SK-N-SH (cell line): ENCODE data around the gene ITGA1. TPM values are rescaled to one million over a fixed set of nuclear protein-coding genes. Genes with fewer than 3 reads are reported as not detected.

Experiments
- CTCF ChIA-PET: fragments of 300-600, 350-600 bp; formaldehyde crosslinking; extraction: SDS; loops from one replicate; lab custom pipeline; 2021; lab: Yijun Ruan, JAX
- POLR2A ChIA-PET: fragments of 350-600 bp; sonication (Branson Sonifier 250); formaldehyde crosslinking; extraction: SDS; loops from one replicate; lab custom pipeline; 2020; ENCODE audit warnings: antibody characterized with exemption, inconsistent platforms; lab: Yijun Ruan, JAX
- DNase-seq: peaks from one replicate; pipeline ENCODE4 v3.0.0; 2012
- H2AFZ ChIP-seq: fragments of 200-600 bp; sonication (generic); 2 replicates; pipeline ENCODE4 v1.8.1; 2016; ENCODE audit warnings: antibody characterized with exemption, mild to moderate bottlenecking, low read depth
- H3F3A ChIP-seq: fragments of 200-600 bp; sonication (generic); replicated peaks from 2 replicates; pipeline ENCODE3; 2016; ENCODE audit warnings: antibody characterized with exemption, mild to moderate bottlenecking; ENCODE audit not compliant: insufficient read depth
- H3K27ac ChIP-seq, 2 experiments: fragments of 200-500 bp in 1 of 2; fragments of 200-600 bp in 1 of 2; sonication (Bioruptor generic) in 1 of 2; sonication (generic), shearing (Covaris generic) in 1 of 2; 2 replicates each; pipeline versions ENCODE4 v1.5.1 to v1.6.1; 2014 to 2016; ENCODE audit warnings: low read depth in 2 of 2, inconsistent platforms in 1 of 2, low read length in 1 of 2, mild to moderate bottlenecking in 1 of 2, mixed read lengths in 1 of 2
- H3K27me3 ChIP-seq: fragments of 200-600 bp; sonication (generic), shearing (Covaris generic); 2 replicates; pipeline ENCODE4 v1.6.1; 2016; ENCODE audit warnings: mixed run types; ENCODE audit not compliant: insufficient read depth
- H3K36me3 ChIP-seq, 2 experiments: fragments of 200-500 bp in 1 of 2; fragments of 200-600 bp in 1 of 2; sonication (Bioruptor generic) in 1 of 2; sonication (generic) in 1 of 2; replicated peaks in 1 of 2; 2 replicates each; pipeline versions ENCODE3 to v1.5.1; 2014 to 2016; ENCODE audit warnings: low read length in 1 of 2, mild to moderate bottlenecking in 1 of 2; ENCODE audit not compliant: insufficient read depth in 2 of 2, control insufficient read depth in 1 of 2
- H3K4me1 ChIP-seq, 2 experiments: fragments of 200-500 bp in 1 of 2; fragments of 200-600 bp in 1 of 2; sonication (Bioruptor generic) in 1 of 2; sonication (generic), shearing (Covaris generic) in 1 of 2; 2 replicates each; pipeline versions ENCODE4 v1.5.1 to v1.6.1; 2014 to 2016; ENCODE audit warnings: low read depth in 1 of 2, low read length in 1 of 2, mixed run types in 1 of 2; ENCODE audit not compliant: insufficient read depth in 2 of 2, control insufficient read depth in 1 of 2
- H3K4me2 ChIP-seq: fragments of 200-600 bp; sonication (generic), shearing (Covaris generic); 2 replicates; pipeline ENCODE4 v1.6.1; 2017; ENCODE audit warnings: mixed run types
- H3K4me3 ChIP-seq, 2 experiments: fragments of 200-500 bp in 1 of 2; fragments of 200-600 bp in 1 of 2; sonication (Bioruptor generic) in 1 of 2; sonication (generic), shearing (Covaris generic) in 1 of 2; 2 replicates each; pipeline versions ENCODE4 v1.5.1 to v1.8.1; 2014 to 2016; ENCODE audit warnings: low read depth in 2 of 2, inconsistent platforms in 1 of 2, low read length in 1 of 2, mild to moderate bottlenecking in 1 of 2, mixed read lengths in 1 of 2, moderate library complexity in 1 of 2
- H3K79me2 ChIP-seq: fragments of 200-600 bp; sonication (generic); 2 replicates; pipeline ENCODE4 v1.8.1; 2017; ENCODE audit warnings: mild to moderate bottlenecking; ENCODE audit not compliant: insufficient read depth
- H3K9ac ChIP-seq: fragments of 200-600 bp; sonication (generic); 2 replicates; pipeline ENCODE4 v1.6.1; 2017; ENCODE audit warnings: mixed run types
- H3K9me2 ChIP-seq: fragments of 200-600 bp; sonication (generic); 2 replicates; pipeline ENCODE4 v1.6.1; 2017; ENCODE audit warnings: mixed run types
- H3K9me3 ChIP-seq: fragments of 200-600 bp; sonication (generic); 2 replicates; pipeline ENCODE4 v1.6.1; 2017; ENCODE audit warnings: mixed run types, mild to moderate bottlenecking, moderate library complexity
- H4K20me1 ChIP-seq: fragments of 200-600 bp; sonication (generic); 2 replicates; pipeline ENCODE4 v1.6.1; 2017; ENCODE audit warnings: mild to moderate bottlenecking, mixed run types; ENCODE audit not compliant: insufficient read depth
- CHD2 ChIP-seq: fragments of 150-350 bp; IDR thresholded peaks from 2 replicates; pipeline ENCODE4 v1.6.1; 2018; ENCODE audit warnings: low read length; ENCODE audit not compliant: partially characterized antibody
- EP300 ChIP-seq, 2 experiments: IDR thresholded peaks; 2 replicates each; pipeline versions ENCODE4 v1.4.0 to v1.6.1; 2012; ENCODE audit warnings: borderline replicate concordance in 1 of 2, low read depth in 1 of 2, low read length in 1 of 2
- FOSL2 ChIP-seq: IDR thresholded peaks from 2 replicates; pipeline ENCODE4 v1.4.0; 2012; ENCODE audit warnings: low read depth, mild to moderate bottlenecking, moderate library complexity, borderline replicate concordance
- FOXJ3 ChIP-seq: sonication (generic); formaldehyde crosslinking; IDR thresholded peaks from 2 replicates; pipeline ENCODE4 v1.5.1; 2020; ENCODE audit warnings: mild to moderate bottlenecking, missing genetic modification reagents
- GABPA ChIP-seq: IDR thresholded peaks from 2 replicates; pipeline ENCODE4 v1.4.0; 2012; ENCODE audit warnings: low read depth, mild to moderate bottlenecking
- GATA2 ChIP-seq: sonication (generic); formaldehyde crosslinking; IDR thresholded peaks from 2 replicates; pipeline ENCODE4 v1.5.0; 2020; ENCODE audit warnings: mild to moderate bottlenecking, missing genetic modification reagents
- NFIC ChIP-seq: IDR thresholded peaks from 2 replicates; pipeline ENCODE4 v1.4.0; 2012; ENCODE audit warnings: borderline replicate concordance
- NRF1 ChIP-seq: IDR thresholded peaks from 2 replicates; pipeline ENCODE4 v1.6.1; 2012; ENCODE audit warnings: low read depth, mild to moderate bottlenecking, low read length
- POLR2AphosphoS5 ChIP-seq: IDR thresholded peaks from 2 replicates; pipeline ENCODE4 v1.6.1; 2012; ENCODE audit warnings: low read depth, low read length
- RAD21 ChIP-seq: IDR thresholded peaks from 2 replicates; pipeline ENCODE4 v1.6.1; 2012; ENCODE audit warnings: mild to moderate bottlenecking, low read length
- RCOR1 ChIP-seq: fragments of 150-350 bp; IDR thresholded peaks from 2 replicates; pipeline ENCODE4 v1.6.1; 2017; ENCODE audit warnings: antibody characterized with exemption, low read length
- RXRA ChIP-seq: IDR thresholded peaks from 2 replicates; pipeline ENCODE4 v1.4.0; 2012; ENCODE audit warnings: low read depth, mild to moderate bottlenecking, borderline replicate concordance
- SIN3A ChIP-seq: IDR thresholded peaks from 2 replicates; pipeline ENCODE4 v1.6.1; 2012; ENCODE audit warnings: low read depth, mild to moderate bottlenecking, low read length, moderate library complexity, borderline replicate concordance
- SMC3 ChIP-seq: IDR thresholded peaks from 2 replicates; pipeline ENCODE4 v1.6.1; 2012; ENCODE audit warnings: low read depth, low read length, improper control_type of control experiment
- TAF1 ChIP-seq: IDR thresholded peaks from 2 replicates; pipeline ENCODE4 v1.6.1; 2012; ENCODE audit warnings: low read depth, mild to moderate bottlenecking, low read length, moderate library complexity, borderline replicate concordance
- TCF12 ChIP-seq: IDR thresholded peaks from 2 replicates; pipeline ENCODE4 v1.4.0; 2012
- USF2 ChIP-seq: fragments of 150-350 bp; IDR thresholded peaks from 2 replicates; pipeline ENCODE4 v1.6.1; 2017; ENCODE audit warnings: antibody characterized with exemption, low read length, low read depth, borderline replicate concordance
- ZBTB33 ChIP-seq: IDR thresholded peaks from 2 replicates; pipeline ENCODE4 v1.4.0; 2012; ENCODE audit warnings: low read depth, borderline replicate concordance
- WGBS: methylation state at CpG from one replicate; pipeline ENCODE4 v1.1.6; 2017; ENCODE audit warnings: low lambda C conversion rate; 5-methylcytosine and 5-hydroxymethylcytosine counted together
- polyA plus RNA-seq, 3 experiments: library from polyadenylated mRNA; depleted of rRNA; stranded (reverse); fragments of >200 nt; gene quantifications; 2 replicates each; pipeline ENCODE4 v1.2.3, GENCODE V29; 2012
- TF ChIP-seq, protein P1 (sequence below): fragments of 200-600 bp; sonication (generic); IDR thresholded peaks from 2 replicates; pipeline ENCODE4 v1.6.1; 2017; ENCODE audit warnings: antibody characterized with exemption, mild to moderate bottlenecking, moderate library complexity
- TF ChIP-seq, protein P2 (sequence below): IDR thresholded peaks from 2 replicates; pipeline ENCODE4; 2012

The ITGA1 gene
- polyA plus RNA-seq, 1 of the 3 experiments (the other 2 are of a cell fraction): 7.7 TPM

DNA sequence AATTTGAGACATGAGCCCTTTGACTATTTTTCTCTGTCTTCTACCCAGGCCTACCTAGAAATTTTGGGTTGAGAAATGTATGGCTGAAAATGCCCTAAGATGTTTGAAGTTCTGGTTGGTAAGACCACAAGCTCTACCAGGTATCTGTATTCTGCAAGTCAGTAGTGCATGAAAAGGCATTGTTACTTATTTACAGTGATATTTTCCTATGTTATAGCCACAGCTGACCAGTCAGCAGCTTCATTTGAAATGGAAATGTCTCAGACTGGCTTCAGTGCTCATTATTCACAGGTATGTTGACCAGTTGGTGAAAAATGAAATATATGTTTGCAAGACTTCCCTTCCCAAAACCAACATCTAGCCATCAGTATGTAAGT is 109.5 kb downstream of the ITGA1 start (continued):
- TF ChIP-seq EP300 (IDR thresholded peaks at IDR 0.05; ENCODE audit: borderline replicate concordance in 1 of 2, low read depth in 1 of 2, low read length in 1 of 2) (no peak), CHD2 (no peak), SIN3A (no peak)
- TF ChIP-seq, all 33 proteins: peak for 0

DNA sequence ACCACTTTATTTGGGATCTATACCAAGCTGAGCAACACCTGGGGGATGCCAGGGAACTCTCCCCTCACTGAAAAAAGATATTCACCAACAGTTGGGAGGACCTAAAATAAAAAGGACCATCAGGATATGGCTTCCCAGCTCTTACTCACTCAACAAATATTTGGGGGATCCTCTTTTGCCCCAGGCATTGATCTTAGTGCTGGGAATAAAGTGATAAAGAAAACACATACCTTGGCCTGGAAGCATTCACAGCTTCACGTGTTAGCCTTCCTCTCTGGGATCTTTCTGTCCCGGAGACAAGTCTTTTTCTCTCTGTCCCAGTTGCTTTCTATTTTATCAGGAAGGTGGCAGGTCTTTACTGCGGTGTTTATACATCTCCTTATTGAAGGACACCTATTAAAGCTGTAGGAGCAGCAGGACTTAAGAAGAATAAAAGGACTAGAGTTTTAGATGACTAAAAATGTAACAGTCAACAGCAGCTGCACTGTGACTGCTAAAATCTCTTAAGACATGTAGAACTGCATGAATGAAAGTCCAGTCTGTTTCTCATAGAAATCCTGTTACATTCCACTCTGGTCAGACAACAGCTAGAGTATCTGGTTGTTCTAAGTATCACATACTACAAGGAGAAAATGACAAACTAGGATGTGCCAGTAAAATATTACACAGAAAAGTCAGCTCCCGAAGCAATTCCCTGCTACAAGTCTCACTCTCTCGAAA is 111.4 kb downstream of the ITGA1 start:
- H3K36me3 ChIP-seq: peaks cover 5 to 25% of the 10 kb centered on the region in 2 experiments
- H4K20me1 ChIP-seq: no peaks in the 10 kb centered on the region
- DNase-seq: no peak
- H3K4me3 ChIP-seq: no peak overlapping the region
- no peak overlapping the region for H2AFZ ChIP-seq
- POLR2A ChIA-PET: no interaction called here
- H3K27ac ChIP-seq: no peak overlapping the region; a peak in 1 of 4 replicates
- CTCF ChIA-PET: interaction anchor here (1.2 to 1.4 kb wide), 2 partner anchors 9 to 16 kb away, joined by 3 to 4 read pairs; no protein-coding TSS in a partner anchor
- 67% methylated on average over 5 of the region's 5 CpGs for WGBS
- no peaks in the 10 kb centered on the region; the same call in 1 of the 2 replicates for H3K79me2 ChIP-seq
- no peaks in the 10 kb centered on the region for H3K9me2 ChIP-seq
- no peak overlapping the region for H3K4me2 ChIP-seq
- TF ChIP-seq FOSL2 (no peak), SIN3A (no peak), NRF1 (no peak), USF2 (no peak), GABPA (no peak), CHD2 (no peak), NFIC (no peak), GATA2 (CRISPR knock-in tag) (no peak), POLR2AphosphoS5 (no peak), SMC3 (no peak), EP300 (IDR thresholded peaks at IDR 0.05; ENCODE audit: borderline replicate concordance in 1 of 2, low read depth in 1 of 2, low read length in 1 of 2) (no peak), RAD21 (no peak), TAF1 (no peak), RCOR1 (no peak), ZBTB33 (no peak), TCF12 (no peak), FOXJ3 (no peak), RXRA (no peak)
- TF ChIP-seq, protein P1, sequence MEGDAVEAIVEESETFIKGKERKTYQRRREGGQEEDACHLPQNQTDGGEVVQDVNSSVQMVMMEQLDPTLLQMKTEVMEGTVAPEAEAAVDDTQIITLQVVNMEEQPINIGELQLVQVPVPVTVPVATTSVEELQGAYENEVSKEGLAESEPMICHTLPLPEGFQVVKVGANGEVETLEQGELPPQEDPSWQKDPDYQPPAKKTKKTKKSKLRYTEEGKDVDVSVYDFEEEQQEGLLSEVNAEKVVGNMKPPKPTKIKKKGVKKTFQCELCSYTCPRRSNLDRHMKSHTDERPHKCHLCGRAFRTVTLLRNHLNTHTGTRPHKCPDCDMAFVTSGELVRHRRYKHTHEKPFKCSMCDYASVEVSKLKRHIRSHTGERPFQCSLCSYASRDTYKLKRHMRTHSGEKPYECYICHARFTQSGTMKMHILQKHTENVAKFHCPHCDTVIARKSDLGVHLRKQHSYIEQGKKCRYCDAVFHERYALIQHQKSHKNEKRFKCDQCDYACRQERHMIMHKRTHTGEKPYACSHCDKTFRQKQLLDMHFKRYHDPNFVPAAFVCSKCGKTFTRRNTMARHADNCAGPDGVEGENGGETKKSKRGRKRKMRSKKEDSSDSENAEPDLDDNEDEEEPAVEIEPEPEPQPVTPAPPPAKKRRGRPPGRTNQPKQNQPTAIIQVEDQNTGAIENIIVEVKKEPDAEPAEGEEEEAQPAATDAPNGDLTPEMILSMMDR: no peak
- TF ChIP-seq, protein P2, sequence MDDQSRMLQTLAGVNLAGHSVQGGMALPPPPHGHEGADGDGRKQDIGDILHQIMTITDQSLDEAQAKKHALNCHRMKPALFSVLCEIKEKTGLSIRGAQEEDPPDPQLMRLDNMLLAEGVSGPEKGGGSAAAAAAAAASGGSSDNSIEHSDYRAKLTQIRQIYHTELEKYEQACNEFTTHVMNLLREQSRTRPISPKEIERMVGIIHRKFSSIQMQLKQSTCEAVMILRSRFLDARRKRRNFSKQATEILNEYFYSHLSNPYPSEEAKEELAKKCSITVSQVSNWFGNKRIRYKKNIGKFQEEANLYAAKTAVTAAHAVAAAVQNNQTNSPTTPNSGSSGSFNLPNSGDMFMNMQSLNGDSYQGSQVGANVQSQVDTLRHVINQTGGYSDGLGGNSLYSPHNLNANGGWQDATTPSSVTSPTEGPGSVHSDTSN: no peak
- peaks cover 7% of the 10 kb centered on the region for H3F3A ChIP-seq
- no peaks in the 10 kb centered on the region for H3K27me3 ChIP-seq
- H3K4me1 ChIP-seq: peaks cover 6 to 18% of the 10 kb centered on the region in 2 experiments; a peak in 3 of 4 replicates
- no peak overlapping the region for H3K9ac ChIP-seq
- no peaks in the 10 kb centered on the region for H3K9me3 ChIP-seq
